Kidney (tissue), 14 donors: ENCODE data around the gene ADGRF3. TPM values are rescaled to one million over a fixed set of nuclear protein-coding genes. Genes with fewer than 3 reads are reported as not detected.
A peak's percentile ranks its signal among the peaks of the same experiment; 100 is the strongest.

Experiments used
- DNase-seq, 5 donors: peaks; one replicate each; pipeline ENCODE4 v3.0.0-alpha.2; 2013 to 2020
- FAIRE-seq: peaks from 2 replicates; lab custom pipeline; 2012; peaks lifted over from hg19 to GRCh38; lab: Jason Lieb, UNC
- H3K27ac ChIP-seq, 2 donors: one replicate each; pipeline ENCODE4 v1.7.0; 2013; ENCODE audit warnings: low read depth in 2 of 2, low read length in 2 of 2, inconsistent platforms in 1 of 2
- H3K27me3 ChIP-seq: one replicate; pipeline ENCODE4 v1.7.1; 2013; ENCODE audit warnings: low read length, inconsistent platforms; ENCODE audit not compliant: control insufficient read depth, insufficient read depth
- H3K36me3 ChIP-seq, 3 donors: one replicate each; pipeline versions ENCODE4 v1.7.0 to v1.7.1; 2013; ENCODE audit warnings: low read length in 3 of 3, control low read depth in 1 of 3, inconsistent platforms in 1 of 3; ENCODE audit not compliant: insufficient read depth in 3 of 3, control insufficient read depth in 2 of 3
- H3K4me1 ChIP-seq, 3 donors: one replicate each; pipeline versions ENCODE4 v1.7.0 to v1.7.1; 2013; ENCODE audit warnings: low read length in 3 of 3, inconsistent platforms in 1 of 3, low read depth in 1 of 3; ENCODE audit not compliant: control insufficient read depth in 2 of 3, insufficient read depth in 2 of 3
- H3K4me3 ChIP-seq, 3 donors: one replicate each; pipeline versions ENCODE4 v1.7.0 to v1.8.1; 2013; ENCODE audit warnings: low read length in 3 of 3, control low read depth in 1 of 3, inconsistent platforms in 1 of 3
- H3K9ac ChIP-seq, 3 donors: one replicate each; pipeline versions ENCODE4 v1.7.0 to v1.7.1; 2013; ENCODE audit warnings: low read length in 3 of 3, control low read depth in 1 of 3, inconsistent platforms in 1 of 3
- H3K9me3 ChIP-seq, 3 donors: one replicate each; pipeline versions ENCODE4 v1.7.0 to v1.7.1; 2013; ENCODE audit warnings: low read length in 3 of 3, control low read depth in 1 of 3, inconsistent platforms in 1 of 3; ENCODE audit not compliant: control insufficient read depth in 2 of 3, insufficient read depth in 1 of 3
- intact Hi-C: fragments of 100-400 bp; cut with DNase I; formaldehyde crosslinking; loops from one replicate; pipeline ENCODE4 v1.11.1; 2022
- polyA plus RNA-seq: library from polyadenylated mRNA; stranded (reverse); fragments of 350-450 nt; fragmentation: Illumina TruSeq; extraction: RNeasy Lipid Tissue Mini Kit (QIAGEN cat#74804); gene quantifications from one replicate; pipeline ENCODE4 v1.2.3, GENCODE V29; 2014; ENCODE audit warnings: low read depth, low replicate concordance; ENCODE audit not compliant: insufficient read depth
- total RNA-seq: library from RNA; stranded (reverse); fragmentation: NEBNext Ultra II Directional; extraction: Animal tissue kit (Norgen Biotek cat#: 25700); gene quantifications from one replicate; pipeline ENCODE4 v1.2.1, GENCODE V29; 2021
- TF ChIP-seq, protein P1 (sequence below): IDR thresholded peaks from 3 replicates; pipeline ENCODE4 v1.5.1; 2012; ENCODE audit warnings: mild to moderate bottlenecking, moderate library complexity, borderline replicate concordance; ENCODE audit not compliant: insufficient read depth; ENCODE audit errors: extremely low read depth
- donor health status: control.
- donor health status: control.
- donor health status: control.
- donor health status: control.
- donor health status: control.
- donor health status: DM: yes; HTN: yes; CAD: no.
- donor health status: Normal renal cell carcinoma (clear cell type).

The ADGRF3 gene
- total and polyA plus RNA-seq, 2 donors from 2014 or later = 0.94 to 1.8 TPM

DNA sequence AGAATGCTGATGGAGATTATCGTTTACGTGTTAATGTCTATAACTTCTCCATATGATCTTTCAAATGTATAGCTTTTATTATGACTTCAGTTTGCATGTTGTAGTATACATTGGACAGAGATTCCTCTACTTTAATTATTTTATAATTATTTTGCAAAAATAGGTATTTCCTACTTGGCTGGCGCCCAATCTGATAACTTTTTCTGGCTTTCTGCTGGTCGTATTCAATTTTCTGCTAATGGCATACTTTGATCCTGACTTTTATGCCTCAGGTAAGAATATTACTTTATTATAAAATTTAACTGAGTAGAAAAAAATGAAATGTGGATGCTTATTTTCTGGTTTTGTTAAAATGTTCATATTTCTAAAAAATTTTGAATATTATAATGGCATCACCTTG lies 18.1 kb upstream of the ADGRF3 start:
- no peaks in the 10 kb centered on the region for H3K27me3 ChIP-seq
- FAIRE-seq = no peak

DNA sequence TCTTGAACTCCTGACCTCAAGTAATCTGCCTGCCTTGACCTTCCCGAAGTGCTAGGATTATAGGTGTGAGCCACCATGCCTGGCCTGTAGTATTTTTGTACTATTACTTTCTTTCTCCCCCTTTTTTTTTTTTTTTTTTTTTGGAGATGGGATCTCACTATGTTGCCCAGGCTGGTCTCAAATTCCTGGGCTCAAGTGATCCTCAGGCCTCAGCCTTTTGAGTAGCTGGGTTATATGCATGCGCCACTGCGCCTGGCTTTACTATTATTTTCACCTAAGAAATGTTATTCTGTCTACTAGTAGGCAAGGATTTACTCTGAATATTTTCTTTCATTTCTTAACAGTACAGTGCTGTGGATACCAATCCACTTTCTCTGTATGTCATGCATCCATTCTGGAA lies 17.4 kb upstream of the ADGRF3 start:
- intact Hi-C loops = no loop called here
- Histone ChIP-seq H3K4me3 (no peak overlapping the region), H3K27me3 (no peaks in the 10 kb centered on the region), H3K9ac (no peak overlapping the region), H3K27ac (no peak overlapping the region), H3K4me1 (peaks cover 0 to 7% (median 0%) of the 10 kb centered on the region in 3 donors), H3K36me3 (peaks cover 0 to 4% (median 4%) of the 10 kb centered on the region in 3 donors), H3K9me3 (no peaks in the 10 kb centered on the region)
- FAIRE-seq (no peak), DNase-seq (no peak)
- TF ChIP-seq, protein P1, sequence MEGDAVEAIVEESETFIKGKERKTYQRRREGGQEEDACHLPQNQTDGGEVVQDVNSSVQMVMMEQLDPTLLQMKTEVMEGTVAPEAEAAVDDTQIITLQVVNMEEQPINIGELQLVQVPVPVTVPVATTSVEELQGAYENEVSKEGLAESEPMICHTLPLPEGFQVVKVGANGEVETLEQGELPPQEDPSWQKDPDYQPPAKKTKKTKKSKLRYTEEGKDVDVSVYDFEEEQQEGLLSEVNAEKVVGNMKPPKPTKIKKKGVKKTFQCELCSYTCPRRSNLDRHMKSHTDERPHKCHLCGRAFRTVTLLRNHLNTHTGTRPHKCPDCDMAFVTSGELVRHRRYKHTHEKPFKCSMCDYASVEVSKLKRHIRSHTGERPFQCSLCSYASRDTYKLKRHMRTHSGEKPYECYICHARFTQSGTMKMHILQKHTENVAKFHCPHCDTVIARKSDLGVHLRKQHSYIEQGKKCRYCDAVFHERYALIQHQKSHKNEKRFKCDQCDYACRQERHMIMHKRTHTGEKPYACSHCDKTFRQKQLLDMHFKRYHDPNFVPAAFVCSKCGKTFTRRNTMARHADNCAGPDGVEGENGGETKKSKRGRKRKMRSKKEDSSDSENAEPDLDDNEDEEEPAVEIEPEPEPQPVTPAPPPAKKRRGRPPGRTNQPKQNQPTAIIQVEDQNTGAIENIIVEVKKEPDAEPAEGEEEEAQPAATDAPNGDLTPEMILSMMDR = no peak

More for the DNA sequence above, 18.1 kb upstream of the ADGRF3 start:
- H3K9ac ChIP-seq = no peak overlapping the region
- intact Hi-C loops = no loop called here
- peaks cover 0 to 4% (median 4%) of the 10 kb centered on the region in 3 donors for H3K36me3 ChIP-seq
- no peak overlapping the region for H3K27ac ChIP-seq
- H3K4me1 ChIP-seq = peaks cover 0 to 5% (median 0%) of the 10 kb centered on the region in 3 donors
- DNase-seq = no peak
- H3K9me3 ChIP-seq = no peaks in the 10 kb centered on the region
- TF ChIP-seq, protein P1 = no peak
- no peak overlapping the region for H3K4me3 ChIP-seq

DNA sequence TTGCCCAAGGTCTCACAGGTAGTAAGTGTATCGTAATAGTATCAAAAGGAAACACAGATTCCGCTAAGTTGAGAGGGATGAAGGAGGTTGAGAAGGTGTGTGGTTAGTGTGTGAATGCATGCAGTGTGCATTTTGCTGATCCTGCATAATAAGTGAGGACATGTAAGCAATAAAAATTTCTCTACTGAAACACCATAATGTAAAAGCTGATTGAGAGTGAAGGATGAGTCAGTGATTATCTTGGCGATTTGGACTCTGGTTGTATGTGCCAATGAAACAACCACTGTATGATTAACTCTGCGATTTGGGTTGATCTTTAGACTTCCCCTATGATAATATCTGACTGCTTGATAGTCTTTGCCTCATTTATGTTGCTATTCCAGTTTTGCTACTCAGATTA lies 16.7 kb upstream of the ADGRF3 start:
- H3K9me3 ChIP-seq = no peaks in the 10 kb centered on the region
- no peak overlapping the region for H3K27ac ChIP-seq
- H3K36me3 ChIP-seq = peaks cover 0 to 4% (median 4%) of the 10 kb centered on the region in 3 donors
- H3K4me3 ChIP-seq = no peak overlapping the region
- TF ChIP-seq, protein P1 = no peak
- DNase-seq (no peak), FAIRE-seq (no peak)
- intact Hi-C loops = no loop called here
- no peaks in the 10 kb centered on the region for H3K27me3 ChIP-seq
- peaks cover 0 to 7% (median 0%) of the 10 kb centered on the region in 3 donors for H3K4me1 ChIP-seq
- H3K9ac ChIP-seq = no peak overlapping the region

DNA sequence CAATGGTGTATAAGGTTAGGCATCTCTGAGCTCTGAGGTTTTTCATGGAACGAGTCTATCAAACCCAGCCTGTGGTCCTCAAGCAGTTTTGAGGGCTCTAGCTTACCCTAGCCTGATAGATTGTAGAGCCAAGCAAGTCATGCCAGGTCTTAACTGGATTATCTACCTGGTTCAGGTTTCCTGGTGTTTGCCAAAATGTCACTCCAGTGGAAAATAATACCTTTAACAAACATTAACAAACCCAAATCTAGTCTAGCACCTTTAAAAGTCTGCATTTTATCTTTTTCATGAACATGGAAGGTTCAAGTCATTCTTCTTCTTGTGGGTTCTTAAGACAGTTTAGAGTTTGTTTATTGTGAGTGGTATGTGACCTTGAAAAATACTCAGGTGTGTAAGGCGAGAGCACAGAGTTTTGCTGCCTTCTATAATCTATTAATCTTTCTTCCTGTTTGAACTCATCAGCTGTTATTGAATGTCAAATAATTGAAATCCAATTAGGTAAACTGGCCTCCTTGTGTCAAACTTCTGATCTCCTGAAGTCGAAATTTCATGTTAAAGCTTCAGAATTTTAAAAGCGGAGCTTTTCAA lies 13.4 kb upstream of the ADGRF3 start:
- intact Hi-C loops = no loop called here
- no peak overlapping the region for H3K4me3 ChIP-seq
- peaks cover 0 to 7% (median 3%) of the 10 kb centered on the region in 3 donors for H3K4me1 ChIP-seq
- H3K9ac ChIP-seq = no peak overlapping the region
- H3K27ac ChIP-seq = peak overlapping the region in 1 of 2 donors; percentile 8
- H3K27me3 ChIP-seq = no peaks in the 10 kb centered on the region
- FAIRE-seq (no peak), DNase-seq (no peak)
- no peaks in the 10 kb centered on the region for H3K9me3 ChIP-seq
- H3K36me3 ChIP-seq = no peaks in the 10 kb centered on the region
- TF ChIP-seq, protein P1 = no peak
